Smooth muscle cell of bladder (primary cell): ENCODE measurements around the gene ACRV1. TPM values are rescaled to one million over a fixed set of nuclear protein-coding genes. Genes with fewer than 3 reads are reported as not detected.

Experiments used
- total RNA-seq: library from RNA; depleted of rRNA; stranded (reverse); fragments of >200 nt; gene quantifications from 2 replicates; pipeline ENCODE4 v1.2.3, GENCODE V29; 2014

Gene ACRV1
- total RNA-seq = not detected in 2 replicates

GRCh38 chr11:125680747-125681146 lies at the start of gene ACRV1:
Gene ACRV1 (minus strand): TSS chr11:125680847. CDS start chr11:125680780, 67 bp downstream.

GRCh38 chr11:125624756-125625213 lies 55.9 kb downstream of the ACRV1 start, which contains the start of gene CHEK1:
Gene CHEK1 (plus strand): TSS chr11:125625163. CDS start chr11:125626769, 1,606 bp downstream.

Other genes starting within 250 kb of the ACRV1 start
- gene FEZ1, start 184.6 kb downstream of the ACRV1 start, total RNA-seq = 92.9 and 100 TPM in 2 replicates
- 84.9 and 120 TPM in 2 replicates for gene EI24, start 111.4 kb downstream of the ACRV1 start, total RNA-seq
- 320 and 332 TPM in 2 replicates for gene STT3A, start 88.0 kb downstream of the ACRV1 start, total RNA-seq
- gene CHEK1, start 55.7 kb downstream of the ACRV1 start, total RNA-seq = 16.1 and 20.5 TPM in 2 replicates
- not detected in 2 replicates for gene PATE1, start 65.4 kb upstream of the ACRV1 start, total RNA-seq
- gene PATE2, start 98.0 kb upstream of the ACRV1 start, total RNA-seq = not detected in 2 replicates
- not detected in 2 replicates for gene PATE3, start 107.3 kb upstream of the ACRV1 start, total RNA-seq
- not detected in 2 replicates for gene PATE4, start 152.5 kb upstream of the ACRV1 start, total RNA-seq
- 3.7 and 4.9 TPM in 2 replicates for gene HYLS1, start 206.8 kb upstream of the ACRV1 start, total RNA-seq
- gene PUS3, start 222.4 kb upstream of the ACRV1 start, total RNA-seq = 11.4 and 13.0 TPM in 2 replicates
- gene DDX25, start 223.7 kb upstream of the ACRV1 start, total RNA-seq = not detected in 2 replicates